Stimulated activated naive CD8-positive, alpha-beta T cell treated with anti-CD3 and anti-CD28 coated beads, Interleukin-15, amount 100 ng/mL, for 72 hours (primary cell): ENCODE data around the gene KCNJ11.
"Not testable (repeated sequence)": the region's sequence is repeated elsewhere in the genome, so short reads cannot be mapped to it uniquely, and the experiment has no call there.

Experiments
- ATAC-seq: fragments of 150-1000 bp; cut with Tn5 transposase; 2 replicates; pipeline ENCODE4 v1.10.0; 2021; ENCODE audit warnings: mild to moderate bottlenecking, moderate library complexity
- DNase-seq, 2 donors: peaks; one replicate each; pipeline ENCODE4 v3.0.0; 2021 to 2022
- H3K27ac Mint-ChIP-seq, 2 donors: one replicate each; pipeline ENCODE4 v1.8.0; 2022; ENCODE audit warnings: mild to moderate bottlenecking in 2 of 2, mixed read lengths in 2 of 2, moderate library complexity in 2 of 2
- H3K27me3 Mint-ChIP-seq: one replicate; pipeline ENCODE4 v1.8.0; 2022; ENCODE audit warnings: mixed read lengths
- H3K4me1 Mint-ChIP-seq: one replicate; pipeline ENCODE4 v1.8.0; 2022; ENCODE audit warnings: mild to moderate bottlenecking, mixed read lengths
- H3K4me3 Mint-ChIP-seq, 2 donors: one replicate each; pipeline ENCODE4 v1.8.0; 2022; ENCODE audit warnings: mild to moderate bottlenecking in 2 of 2, mixed read lengths in 2 of 2, moderate library complexity in 1 of 2
- H3K9me3 Mint-ChIP-seq, 2 donors: one replicate each; pipeline ENCODE4 v1.8.0; 2022; ENCODE audit warnings: mixed read lengths in 2 of 2

KCNJ11 gene

DNA sequence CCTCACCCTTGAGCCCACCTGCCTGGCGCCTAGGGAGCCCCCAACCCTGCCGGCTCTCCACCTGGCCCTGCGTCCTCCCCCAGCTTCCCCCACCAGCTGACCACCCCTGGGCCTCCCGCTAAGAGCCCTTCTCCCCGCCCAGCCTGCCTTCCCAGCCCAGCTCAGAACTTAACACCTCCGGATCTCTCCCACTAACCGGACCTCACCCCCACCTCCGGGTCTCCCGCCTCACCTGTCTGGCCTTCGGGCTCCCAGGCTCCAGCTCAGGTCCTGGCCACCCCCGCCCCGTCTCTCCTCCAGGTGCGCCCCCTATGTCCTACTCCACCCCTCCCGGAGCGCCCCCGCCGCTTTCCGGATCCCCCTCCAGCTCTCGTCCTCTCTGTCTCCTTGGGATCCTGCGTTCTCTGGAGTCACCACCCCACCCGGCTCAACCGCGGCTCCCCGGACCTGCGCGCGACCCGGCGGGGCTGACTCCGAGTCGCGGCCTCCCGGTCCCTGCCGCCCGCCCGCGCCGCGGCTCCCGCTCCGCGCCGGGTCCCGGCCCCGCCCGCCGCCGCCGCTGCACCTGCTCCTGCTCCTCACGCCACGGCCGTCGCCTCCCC lies at the start of gene KCNJ11:
KCNJ11 (minus strand) TSS at position 51 of the 602 bp plus-strand sequence. CDS start 568 bp downstream, outside the sequence.
- H3K4me3 Mint-ChIP-seq: peak within 1 kb of the TSS; percentile 83 to 87
- H3K9me3 Mint-ChIP-seq: no peaks in the 10 kb centered on the region
- peak within 1 kb of the TSS; percentile 13 to 65 for H3K27ac Mint-ChIP-seq
- ATAC-seq (peak; percentile 59), DNase-seq (no peak)
- peaks cover 19% of the 10 kb centered on the region for H3K27me3 Mint-ChIP-seq
- H3K4me1 Mint-ChIP-seq: peaks cover 19% of the 10 kb centered on the region

DNA sequence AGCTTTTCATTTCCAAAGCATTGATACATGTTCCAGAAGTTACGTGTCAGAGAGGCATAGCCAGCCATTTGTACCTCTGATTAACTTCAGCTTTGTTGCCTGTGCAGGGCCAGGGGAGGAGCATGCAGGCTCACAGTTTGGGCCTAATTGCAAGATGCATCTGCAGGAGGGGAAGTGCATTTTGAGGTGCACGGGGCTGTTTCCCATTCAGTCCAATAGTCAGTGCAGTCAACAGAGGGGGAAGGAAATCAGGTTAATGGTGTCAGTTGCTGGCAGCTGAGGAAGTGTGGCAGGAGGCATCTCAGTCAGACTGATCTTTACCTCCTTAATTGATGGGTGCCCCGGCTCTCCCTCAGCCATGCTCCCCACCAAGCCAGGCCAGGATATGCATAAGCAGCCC lies 48.9 kb upstream of the KCNJ11 start:
- H3K4me3 Mint-ChIP-seq: no peak overlapping the region
- no peak overlapping the region for H3K27ac Mint-ChIP-seq
- ATAC-seq (no peak), DNase-seq (no peak)
- H3K4me1 Mint-ChIP-seq: peaks cover 13% of the 10 kb centered on the region
- H3K27me3 Mint-ChIP-seq: peaks cover 24% of the 10 kb centered on the region
- H3K9me3 Mint-ChIP-seq: peaks cover 0 to 9% of the 10 kb centered on the region in 2 donors

DNA sequence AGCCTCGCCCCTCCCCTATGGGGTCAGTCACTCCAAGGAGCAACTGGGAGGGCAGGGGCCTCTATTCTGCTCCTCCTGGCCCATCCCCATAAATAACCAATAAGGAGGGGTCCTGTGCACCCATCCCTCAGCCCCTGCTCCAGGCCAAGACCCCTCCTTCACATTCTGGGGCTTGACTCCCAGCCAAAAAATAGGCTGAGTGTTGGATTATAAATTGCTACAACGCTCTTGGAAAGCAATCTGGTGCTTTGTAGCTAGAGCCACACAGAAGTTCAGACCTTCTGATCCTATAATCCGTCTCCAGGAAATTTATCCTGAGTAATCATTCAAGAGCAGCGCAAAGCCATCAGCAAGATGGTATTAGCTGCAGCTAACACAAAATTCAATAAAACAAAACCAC lies 45.6 kb upstream of the KCNJ11 start:
- no peak overlapping the region for H3K27ac Mint-ChIP-seq
- H3K4me3 Mint-ChIP-seq: no peak overlapping the region
- DNase-seq (no peak), ATAC-seq (no peak)
- H3K27me3 Mint-ChIP-seq: peaks cover 6% of the 10 kb centered on the region
- H3K9me3 Mint-ChIP-seq: no peaks in the 10 kb centered on the region
- H3K4me1 Mint-ChIP-seq: peaks cover 5% of the 10 kb centered on the region

DNA sequence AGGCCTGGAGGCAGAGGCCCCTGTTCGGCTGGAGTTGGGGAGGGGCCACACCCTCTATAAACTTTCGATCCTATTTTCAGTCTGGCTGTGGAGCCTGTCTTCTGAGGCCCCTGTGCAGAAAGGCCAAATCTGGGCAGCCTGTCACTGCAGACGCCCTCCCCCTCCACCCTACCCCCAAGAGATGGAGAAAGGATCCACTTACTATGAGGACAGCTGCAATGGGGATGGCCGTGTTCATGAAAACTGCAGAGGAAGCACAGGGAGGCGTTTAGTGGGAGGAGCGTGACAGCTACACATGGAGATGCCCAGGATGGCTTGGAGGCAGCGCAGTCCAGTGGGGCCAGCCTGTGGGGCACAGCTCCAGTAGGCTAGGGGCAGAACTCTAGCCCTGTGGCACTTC lies 43.5 kb upstream of the KCNJ11 start:
- Mint-ChIP-seq H3K27me3 (no peaks in the 10 kb centered on the region), H3K9me3 (no peaks in the 10 kb centered on the region), H3K4me3 (no peak overlapping the region), H3K27ac (no peak overlapping the region), H3K4me1 (no peaks in the 10 kb centered on the region)
- ATAC-seq: no peak
- DNase-seq: no peak

DNA sequence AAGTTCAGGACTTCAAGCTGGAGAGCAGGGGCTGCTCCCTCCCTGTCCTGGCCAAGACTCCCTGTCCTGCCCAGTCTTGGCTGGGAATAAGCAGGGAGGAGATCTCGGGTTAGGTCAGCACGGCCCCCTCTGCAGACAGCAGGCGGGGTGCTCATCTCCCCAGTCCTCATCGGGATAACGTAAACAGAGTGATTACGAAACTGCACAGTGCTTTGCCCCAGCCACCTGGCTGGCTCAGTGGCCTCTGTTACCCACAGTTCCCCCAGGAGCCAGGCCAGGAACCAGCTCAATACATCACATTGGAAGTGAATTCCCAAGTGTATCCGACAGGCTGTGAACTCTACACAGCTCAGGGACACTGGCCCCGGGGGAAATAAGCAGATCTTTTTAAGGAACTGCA lies 42.7 kb upstream of the KCNJ11 start:
- Mint-ChIP-seq H3K27ac (peak overlapping the region in 1 of 2 donors; percentile 39), H3K4me1 (no peaks in the 10 kb centered on the region), H3K27me3 (no peaks in the 10 kb centered on the region), H3K4me3 (no peak overlapping the region), H3K9me3 (no peaks in the 10 kb centered on the region)
- DNase-seq (no peak), ATAC-seq (no peak)

DNA sequence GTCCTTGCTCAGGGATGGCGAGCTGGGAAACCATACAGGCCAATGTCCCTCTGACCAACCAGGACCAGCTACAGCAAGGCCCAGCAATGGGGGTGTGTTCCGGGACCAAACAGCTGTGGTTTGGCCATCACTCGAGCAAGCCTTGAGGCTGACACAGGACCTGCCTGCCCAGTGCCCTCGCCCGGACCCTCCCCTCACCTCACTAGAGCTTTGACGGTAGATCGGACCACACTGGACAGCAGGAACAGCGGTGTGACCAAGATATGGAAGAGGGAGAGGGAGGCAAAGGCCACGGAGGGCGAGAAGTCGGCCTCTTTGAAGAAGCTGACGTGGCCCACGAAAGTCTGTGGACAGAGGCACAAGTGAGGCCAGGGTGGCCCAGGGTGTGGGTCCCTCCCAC lies 42.2 kb upstream of the KCNJ11 start:
- Mint-ChIP-seq H3K27ac (peak overlapping the region in 1 of 2 donors; percentile 39), H3K4me1 (no peaks in the 10 kb centered on the region), H3K4me3 (no peak overlapping the region), H3K27me3 (no peaks in the 10 kb centered on the region), H3K9me3 (no peaks in the 10 kb centered on the region)
- no peak for ATAC-seq
- DNase-seq: no peak

DNA sequence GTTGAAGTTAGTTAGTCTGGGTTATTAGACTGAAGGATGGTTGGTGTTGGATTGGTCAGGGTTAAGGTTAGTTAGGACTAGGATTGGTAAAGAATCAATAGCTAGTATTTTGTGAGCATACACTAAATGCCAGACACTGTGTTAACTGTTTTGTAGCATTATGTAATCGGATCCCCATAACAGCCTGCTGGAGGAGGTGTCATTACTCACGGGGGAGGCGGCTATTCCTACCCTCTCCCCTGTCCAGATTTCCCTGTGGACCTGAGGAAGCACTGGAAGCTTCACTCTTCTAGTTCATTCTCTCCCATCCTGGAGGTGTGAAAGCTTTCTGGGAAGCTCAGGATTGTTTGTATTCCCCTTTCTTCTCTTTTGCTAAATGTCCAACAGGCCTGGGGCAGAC lies 40.5 kb upstream of the KCNJ11 start:
- no peak overlapping the region for H3K27ac Mint-ChIP-seq
- ATAC-seq: no peak

DNA sequence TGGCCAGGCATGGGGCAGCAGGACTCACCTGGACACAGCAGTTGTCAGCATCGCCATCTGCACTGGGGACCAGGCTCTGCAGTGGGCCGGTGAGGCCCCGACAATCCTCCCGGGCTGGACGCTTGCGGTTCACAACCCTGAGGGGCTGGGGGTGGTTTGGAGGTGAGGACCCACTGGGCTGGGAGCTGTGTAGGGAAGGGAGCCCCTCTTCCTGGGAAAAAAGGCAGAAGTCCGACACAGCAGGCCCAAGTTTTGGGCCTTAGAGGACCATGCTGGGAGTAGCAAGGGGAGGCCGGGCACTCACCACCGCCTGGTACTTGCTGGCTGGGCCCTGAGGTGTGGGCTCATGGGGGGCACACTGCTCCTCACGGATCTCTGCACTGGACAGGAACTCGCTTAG lies 39.8 kb upstream of the KCNJ11 start:
- no peak overlapping the region for H3K4me3 Mint-ChIP-seq
- no peaks in the 10 kb centered on the region for H3K27me3 Mint-ChIP-seq
- H3K4me1 Mint-ChIP-seq: no peaks in the 10 kb centered on the region
- no peak overlapping the region for H3K27ac Mint-ChIP-seq
- no peak for DNase-seq
- no peak for ATAC-seq
- H3K9me3 Mint-ChIP-seq: no peaks in the 10 kb centered on the region

More for the DNA sequence above, 40.5 kb upstream of the KCNJ11 start:
- DNase-seq: no peak
- no peaks in the 10 kb centered on the region for H3K4me1 Mint-ChIP-seq
- H3K4me3 Mint-ChIP-seq: no peak overlapping the region
- H3K9me3 Mint-ChIP-seq: no peaks in the 10 kb centered on the region
- H3K27me3 Mint-ChIP-seq: no peaks in the 10 kb centered on the region

DNA sequence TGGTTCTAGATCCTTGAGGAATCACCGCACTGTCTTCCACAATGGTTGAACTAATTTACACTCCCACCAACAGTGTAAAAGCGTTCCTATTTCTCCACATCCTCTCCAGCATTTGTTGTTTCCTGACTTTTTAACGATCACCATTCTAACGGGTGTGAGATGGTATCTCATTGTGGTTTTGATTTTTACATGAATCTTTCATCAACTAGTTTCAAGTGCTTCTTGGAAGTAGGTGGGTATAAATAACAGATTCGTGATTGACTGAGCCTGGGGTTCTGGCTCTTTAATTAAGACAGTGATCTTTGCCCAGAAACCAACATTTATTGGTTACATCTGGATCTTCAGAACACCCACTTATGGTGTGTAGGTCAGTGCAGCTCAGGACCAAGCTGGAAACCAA lies 37.8 kb upstream of the KCNJ11 start:
- not testable (repeated sequence) for DNase-seq, H3K27ac Mint-ChIP-seq, H3K4me1 Mint-ChIP-seq, H3K9me3 Mint-ChIP-seq, H3K27me3 Mint-ChIP-seq, ATAC-seq, H3K4me3 Mint-ChIP-seq

DNA sequence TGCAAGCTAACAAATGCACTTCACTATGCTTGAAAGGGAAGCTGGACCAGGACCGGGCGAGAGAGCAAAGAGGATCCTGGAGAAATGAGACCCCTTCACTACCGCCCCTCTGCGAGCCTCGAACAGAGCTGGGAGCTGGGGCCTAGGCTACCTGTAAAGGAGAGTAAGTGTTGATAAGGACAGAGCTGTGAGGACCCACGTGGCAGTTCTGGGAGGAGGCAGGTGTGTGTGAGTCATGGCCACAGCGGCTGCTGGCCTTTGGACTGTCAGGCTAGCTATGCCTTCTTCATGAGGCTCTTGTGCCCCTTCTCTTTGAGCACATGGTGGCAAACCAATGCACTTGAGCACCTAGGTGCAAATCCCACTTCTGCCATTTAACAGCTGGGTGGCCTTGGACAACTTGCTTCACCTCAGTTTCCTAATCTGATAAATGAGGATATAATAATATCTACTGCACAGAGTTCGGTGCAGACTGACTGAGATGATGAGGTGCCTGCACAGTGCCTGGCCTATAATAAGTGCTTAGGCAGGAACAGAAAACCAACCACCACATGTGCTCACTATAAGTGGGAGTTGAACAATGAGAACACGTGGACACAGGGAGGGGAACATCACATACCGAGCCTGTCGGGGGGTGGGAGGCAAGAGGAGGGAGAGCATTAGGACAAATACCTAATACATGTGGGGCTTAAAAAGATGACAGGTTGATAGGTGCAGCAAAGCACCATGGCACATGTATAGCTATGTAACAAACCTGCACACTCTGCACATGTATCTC lies 35.3 kb upstream of the KCNJ11 start:
- H3K27me3 Mint-ChIP-seq: peaks cover 29% of the 10 kb centered on the region
- ATAC-seq (no peak), DNase-seq (no peak)
- H3K27ac Mint-ChIP-seq: no peak overlapping the region
- no peaks in the 10 kb centered on the region for H3K4me1 Mint-ChIP-seq
- H3K9me3 Mint-ChIP-seq: no peaks in the 10 kb centered on the region
- H3K4me3 Mint-ChIP-seq: no peak overlapping the region

DNA sequence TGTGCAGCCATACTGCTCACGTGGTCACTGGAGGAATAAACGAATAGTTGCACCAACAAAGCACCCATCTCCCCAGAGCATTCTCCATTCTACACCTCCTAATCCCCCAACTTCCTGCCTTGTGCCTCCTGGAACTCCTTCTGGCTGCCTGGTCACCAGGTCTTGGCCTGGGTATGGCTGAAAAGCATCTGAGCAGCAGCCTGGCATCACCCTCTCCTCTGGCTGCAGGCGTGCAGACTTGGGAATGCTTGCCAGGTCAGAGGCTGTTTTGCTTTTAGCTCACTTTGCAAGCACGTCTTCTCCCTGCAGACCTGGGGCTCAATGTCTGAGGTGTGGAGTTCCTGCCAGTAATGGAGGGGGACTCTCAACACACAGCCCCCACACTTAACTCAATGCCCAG lies 33.3 kb upstream of the KCNJ11 start:
- Mint-ChIP-seq H3K27ac (no peak overlapping the region), H3K27me3 (peaks cover 42% of the 10 kb centered on the region), H3K9me3 (no peaks in the 10 kb centered on the region), H3K4me3 (no peak overlapping the region), H3K4me1 (no peaks in the 10 kb centered on the region)
- ATAC-seq: no peak
- DNase-seq: no peak

DNA sequence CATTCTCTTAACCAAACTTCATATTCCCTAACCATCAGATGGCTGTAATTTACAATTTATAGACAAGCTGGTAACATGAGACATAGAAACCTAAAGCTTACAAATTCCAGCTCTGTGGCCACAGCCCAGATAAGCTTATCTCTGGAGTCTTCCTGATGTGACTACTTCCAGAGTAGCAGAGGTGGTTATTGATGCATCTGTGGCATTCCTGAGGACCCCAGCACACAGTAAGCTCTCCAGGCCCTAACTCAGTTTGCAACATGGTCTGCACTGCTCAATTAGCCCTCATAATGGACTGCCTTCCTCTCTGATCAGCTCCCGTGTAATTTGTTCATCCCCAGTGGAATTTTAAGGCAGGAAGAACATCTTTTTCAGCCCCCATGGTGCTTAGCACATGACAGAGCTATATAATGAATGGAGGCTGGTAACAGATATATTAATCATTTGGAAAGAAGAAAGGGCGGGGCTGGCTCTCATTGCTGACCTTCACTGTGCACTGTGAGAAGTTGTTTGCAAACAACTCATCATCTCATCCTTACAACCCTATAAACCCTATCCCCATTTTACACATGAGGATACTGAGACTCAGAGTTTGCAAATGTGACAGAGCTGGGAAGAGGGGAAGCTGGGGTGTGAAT lies 30.1 kb upstream of the KCNJ11 start:
- no peaks in the 10 kb centered on the region for H3K9me3 Mint-ChIP-seq
- DNase-seq (no peak), ATAC-seq (no peak)
- H3K4me1 Mint-ChIP-seq: peaks cover 21% of the 10 kb centered on the region
- H3K4me3 Mint-ChIP-seq: no peak overlapping the region
- H3K27ac Mint-ChIP-seq: no peak overlapping the region
- H3K27me3 Mint-ChIP-seq: peaks cover 68% of the 10 kb centered on the region

DNA sequence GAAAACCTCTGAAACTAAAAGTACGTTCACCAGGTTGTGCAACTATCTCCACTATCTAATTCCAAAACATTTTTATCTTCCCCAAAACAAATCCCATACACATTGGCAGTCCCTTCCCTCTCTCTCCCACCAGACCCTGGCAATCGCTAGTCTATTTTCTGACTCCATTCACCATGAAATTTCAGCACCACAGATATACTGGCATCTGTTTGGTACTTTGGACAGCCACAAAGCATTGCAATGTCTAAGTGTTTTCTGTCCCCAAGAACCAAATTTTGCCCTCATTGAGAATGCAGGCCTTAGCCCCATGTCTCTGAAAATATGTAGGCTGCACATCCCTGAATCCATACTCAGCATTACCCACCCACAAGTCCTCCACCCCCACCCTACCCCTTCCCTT lies 28.0 kb upstream of the KCNJ11 start:
- ATAC-seq: no peak
- no peak for DNase-seq
- no peaks in the 10 kb centered on the region for H3K9me3 Mint-ChIP-seq
- no peak overlapping the region for H3K27ac Mint-ChIP-seq
- peaks cover 72% of the 10 kb centered on the region for H3K27me3 Mint-ChIP-seq
- peaks cover 25% of the 10 kb centered on the region for H3K4me1 Mint-ChIP-seq
- no peak overlapping the region for H3K4me3 Mint-ChIP-seq

DNA sequence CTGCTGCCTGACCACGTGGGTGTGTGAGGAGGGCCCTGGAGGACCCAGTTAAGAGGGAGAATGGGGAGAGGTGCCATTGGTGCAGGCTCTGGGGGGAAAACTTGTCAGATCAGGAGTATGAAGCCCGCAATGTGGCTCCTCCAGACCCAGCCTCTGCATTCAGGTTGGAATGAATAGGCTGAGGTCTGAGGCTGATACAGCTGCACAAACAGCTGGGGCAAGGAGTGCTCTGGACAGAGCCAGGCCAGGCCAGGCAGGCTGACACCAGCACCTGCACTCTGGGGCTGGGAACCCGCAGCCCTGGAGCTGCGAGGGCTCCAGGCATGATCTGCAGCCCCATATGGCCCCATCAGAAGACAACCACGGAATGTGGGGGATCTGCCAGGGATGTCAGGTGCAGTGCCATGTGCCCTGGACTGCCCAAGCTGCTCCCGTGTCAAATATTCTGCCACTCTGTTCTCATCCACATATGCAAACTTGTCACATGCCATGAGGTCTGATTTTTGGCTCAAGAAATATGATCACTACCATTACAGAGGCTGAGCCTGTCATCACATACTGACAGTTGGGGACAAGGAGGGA lies 27.2 kb upstream of the KCNJ11 start:
- H3K27ac Mint-ChIP-seq: no peak overlapping the region
- DNase-seq (no peak), ATAC-seq (no peak)
- H3K4me3 Mint-ChIP-seq: no peak overlapping the region
- peaks cover 25% of the 10 kb centered on the region for H3K4me1 Mint-ChIP-seq
- H3K27me3 Mint-ChIP-seq: peaks cover 77% of the 10 kb centered on the region
- no peaks in the 10 kb centered on the region for H3K9me3 Mint-ChIP-seq

DNA sequence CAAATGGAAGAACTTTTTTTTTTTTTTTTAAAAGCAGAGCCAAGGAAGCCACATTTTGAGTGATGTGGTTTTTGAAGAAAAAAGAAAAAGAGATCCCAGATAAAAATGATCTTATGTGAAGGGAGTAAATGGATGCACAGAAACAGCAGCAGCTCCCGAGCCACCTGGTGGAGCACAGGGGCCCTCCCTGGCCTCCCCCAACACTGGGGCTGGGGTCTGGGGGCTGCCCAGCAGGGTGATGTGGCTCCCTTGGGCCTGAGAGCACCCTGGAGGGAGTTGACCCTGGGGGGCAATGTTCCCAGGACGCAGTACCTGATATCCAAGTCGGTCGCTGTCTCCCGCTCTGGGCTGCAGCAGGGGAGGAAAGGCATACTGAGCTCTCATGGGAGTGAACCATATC lies 26.5 kb upstream of the KCNJ11 start:
- no peak overlapping the region for H3K4me3 Mint-ChIP-seq
- H3K27ac Mint-ChIP-seq: no peak overlapping the region
- H3K9me3 Mint-ChIP-seq: no peaks in the 10 kb centered on the region
- no peak for ATAC-seq
- peaks cover 71% of the 10 kb centered on the region for H3K27me3 Mint-ChIP-seq
- peaks cover 25% of the 10 kb centered on the region for H3K4me1 Mint-ChIP-seq
- DNase-seq: no peak

DNA sequence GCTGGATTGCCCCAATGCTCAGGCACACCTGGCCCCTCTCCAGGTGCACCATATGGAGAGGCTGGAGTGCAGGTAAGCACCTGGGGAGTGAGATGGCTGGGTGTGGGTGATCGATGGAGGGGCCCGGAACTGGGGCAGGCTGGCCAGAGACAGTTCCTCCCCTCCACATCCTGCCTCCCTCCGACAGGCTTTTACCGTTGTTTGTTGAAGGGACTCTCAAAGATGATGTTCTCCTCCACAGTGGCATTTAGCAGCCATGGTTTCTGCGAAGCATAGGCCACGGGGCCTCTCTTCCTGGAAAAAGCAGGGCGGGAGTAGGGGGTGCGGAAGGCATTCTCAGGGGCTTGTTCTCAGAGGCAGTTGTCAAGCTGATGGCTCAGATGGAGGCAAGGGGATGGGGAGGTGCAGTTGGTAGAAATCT lies 25.9 kb upstream of the KCNJ11 start:
- peaks cover 25% of the 10 kb centered on the region for H3K4me1 Mint-ChIP-seq
- peak; percentile 60 for ATAC-seq
- H3K9me3 Mint-ChIP-seq: no peaks in the 10 kb centered on the region
- no peak overlapping the region for H3K27ac Mint-ChIP-seq
- peaks cover 65% of the 10 kb centered on the region for H3K27me3 Mint-ChIP-seq
- DNase-seq: no peak
- peak overlapping the region in 1 of 2 donors; percentile 61 for H3K4me3 Mint-ChIP-seq
